GM19099 (cell line): Measurements from ENCODE around the gene GID8.

Experiments
- POLR2A ChIP-seq: IDR thresholded peaks from 3 replicates; pipeline ENCODE4 v1.6.1; 2011; ENCODE audit warnings: low read depth; ENCODE audit not compliant: insufficient read length; ENCODE audit errors: extremely low read depth

GID8 gene

DNA sequence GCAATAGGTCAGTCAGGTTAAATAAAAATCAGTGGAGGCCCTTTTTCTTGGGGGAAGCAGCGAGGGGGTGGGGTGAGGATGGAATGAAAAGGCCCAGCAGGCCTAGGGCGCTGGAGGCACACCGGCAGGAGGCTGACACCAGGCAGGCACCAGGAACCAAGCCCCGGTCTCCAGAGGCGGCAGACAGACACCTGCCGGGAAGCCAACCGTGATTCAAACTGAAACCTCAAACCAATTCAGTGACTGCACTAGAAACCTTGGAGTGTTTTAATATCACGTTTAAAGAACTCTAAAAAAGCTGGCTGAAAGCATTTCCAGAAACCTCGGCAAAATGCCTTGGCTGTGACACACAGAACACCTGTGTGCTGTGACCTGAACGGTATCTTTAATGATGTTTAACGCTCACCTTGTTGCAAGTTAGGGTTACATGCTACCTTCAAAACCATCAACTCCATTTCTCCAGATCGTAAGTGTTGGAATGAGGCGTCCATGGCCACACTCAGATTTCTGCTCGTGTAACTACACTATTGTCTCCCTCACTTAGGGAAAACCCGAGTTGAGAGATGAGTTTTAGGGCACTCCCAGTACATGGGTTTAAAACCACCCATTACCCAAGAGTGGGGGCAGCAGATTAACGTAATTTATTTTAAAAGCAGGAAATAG lies 38.8 kb upstream of the GID8 start:
- TF ChIP-seq POLR2A, result peak; percentile 13

DNA sequence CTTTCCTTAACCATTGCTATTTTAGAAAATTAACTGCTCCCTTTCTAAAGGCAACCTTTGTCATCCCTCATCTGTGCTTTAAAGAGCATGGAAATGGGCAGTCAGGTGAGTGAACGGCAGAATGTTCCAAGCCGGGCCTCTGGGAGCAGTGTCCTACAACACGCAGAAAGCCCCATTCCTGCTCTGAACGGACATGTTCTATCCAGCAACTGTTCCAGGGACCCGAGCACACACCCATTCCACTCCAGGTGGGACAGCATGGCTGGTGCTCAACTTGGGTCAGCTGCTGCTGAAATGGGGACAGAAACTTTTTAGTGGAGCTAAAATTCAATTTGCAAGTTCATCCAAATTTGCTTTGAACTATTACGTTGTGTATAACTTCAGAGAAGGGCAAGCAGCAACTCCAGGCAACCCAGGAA lies 38.3 kb upstream of the GID8 start:
- no peak for TF ChIP-seq POLR2A

DNA sequence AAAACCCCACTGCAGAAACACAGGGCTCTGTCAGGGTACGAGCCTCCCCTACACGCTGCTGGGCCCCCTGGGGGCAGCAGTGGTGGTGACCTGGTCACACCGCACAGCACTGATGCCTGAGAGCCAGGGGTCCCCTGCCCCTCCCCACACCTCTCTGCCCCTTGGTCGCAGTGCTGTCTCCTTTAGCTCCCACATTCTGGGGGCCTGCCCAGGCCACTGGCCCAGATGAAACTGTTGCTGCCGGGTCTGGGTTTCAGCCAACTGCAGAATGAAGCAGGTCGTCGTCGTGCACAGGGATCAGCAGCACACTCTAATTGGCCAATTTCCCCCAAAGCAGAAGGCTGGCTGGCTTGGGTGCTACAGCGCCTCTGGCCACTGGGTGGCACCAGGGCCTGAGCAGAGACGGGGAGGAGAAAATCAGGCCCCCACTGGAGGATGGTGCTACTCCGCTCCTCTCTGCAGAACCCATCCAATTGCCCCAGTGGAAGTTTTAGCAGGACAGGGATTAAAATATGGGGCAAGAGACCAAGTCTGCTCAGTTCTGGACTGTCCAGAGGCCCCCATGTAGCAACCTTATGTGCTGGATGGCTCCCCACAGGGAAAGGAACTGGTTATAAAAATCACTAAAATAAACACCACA lies 37.8 kb upstream of the GID8 start:
- TF ChIP-seq POLR2A, result no peak

DNA sequence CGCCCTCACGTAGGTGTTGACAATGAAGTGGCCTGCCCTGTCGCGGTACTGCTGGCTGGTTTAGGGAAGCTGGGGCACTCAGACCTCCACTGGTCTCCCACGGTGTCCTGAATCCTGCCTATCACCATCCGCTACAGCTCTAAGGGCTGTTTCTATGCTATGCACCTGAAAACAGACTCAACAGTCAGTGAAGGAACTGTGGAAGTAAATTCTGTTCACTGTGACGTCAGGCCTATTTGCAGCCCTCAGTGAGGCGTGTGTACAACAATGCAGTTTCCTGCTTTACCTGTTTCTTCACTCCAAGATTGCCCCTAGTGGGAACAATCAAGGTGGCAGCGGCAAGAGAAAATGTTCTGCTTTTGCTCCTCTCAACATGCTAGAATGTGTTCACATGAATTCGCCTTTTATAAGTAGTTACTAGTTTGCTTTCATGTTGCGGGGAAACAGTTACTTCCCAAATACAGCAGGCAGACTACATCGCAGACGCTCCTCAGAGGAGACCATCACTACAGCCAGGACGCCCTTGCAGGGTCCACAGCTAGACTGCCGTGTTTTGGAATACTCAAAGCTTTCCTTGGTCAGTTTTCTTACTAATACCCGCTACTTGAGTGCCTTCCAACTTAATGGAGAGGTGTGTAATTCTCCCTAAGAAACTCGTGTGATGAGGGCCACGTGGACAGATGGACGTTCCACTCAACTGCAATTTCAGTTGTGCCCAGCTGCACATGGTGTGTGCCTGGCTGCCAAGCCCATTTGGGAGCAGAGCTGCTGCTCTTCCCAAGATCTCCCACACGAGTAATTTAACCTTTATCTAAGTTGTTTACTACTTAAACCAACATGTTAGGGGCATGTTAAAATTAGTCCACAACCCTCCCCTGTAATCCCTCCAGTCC lies 37.0 kb upstream of the GID8 start:
- TF ChIP-seq POLR2A, result no peak

DNA sequence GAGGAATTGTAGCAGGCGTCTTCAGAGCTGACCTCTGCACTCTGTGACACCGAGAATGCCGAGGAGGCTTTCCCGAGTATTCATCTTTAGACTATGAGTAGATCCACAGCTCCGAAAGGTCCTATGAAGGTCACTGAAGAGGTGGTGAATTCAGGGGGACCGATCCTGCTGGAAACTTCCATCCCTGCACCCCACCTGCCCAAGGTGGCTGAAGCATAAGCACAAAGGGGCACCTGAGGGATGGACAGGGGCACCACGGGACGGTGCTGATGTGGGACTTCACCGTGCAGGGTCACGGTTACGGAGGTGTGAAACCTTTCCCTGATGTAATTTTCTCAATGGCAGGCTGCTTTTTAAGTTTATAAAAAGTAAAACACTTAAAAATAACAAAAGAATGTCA lies 36.1 kb upstream of the GID8 start:
- TF ChIP-seq POLR2A, result no peak

DNA sequence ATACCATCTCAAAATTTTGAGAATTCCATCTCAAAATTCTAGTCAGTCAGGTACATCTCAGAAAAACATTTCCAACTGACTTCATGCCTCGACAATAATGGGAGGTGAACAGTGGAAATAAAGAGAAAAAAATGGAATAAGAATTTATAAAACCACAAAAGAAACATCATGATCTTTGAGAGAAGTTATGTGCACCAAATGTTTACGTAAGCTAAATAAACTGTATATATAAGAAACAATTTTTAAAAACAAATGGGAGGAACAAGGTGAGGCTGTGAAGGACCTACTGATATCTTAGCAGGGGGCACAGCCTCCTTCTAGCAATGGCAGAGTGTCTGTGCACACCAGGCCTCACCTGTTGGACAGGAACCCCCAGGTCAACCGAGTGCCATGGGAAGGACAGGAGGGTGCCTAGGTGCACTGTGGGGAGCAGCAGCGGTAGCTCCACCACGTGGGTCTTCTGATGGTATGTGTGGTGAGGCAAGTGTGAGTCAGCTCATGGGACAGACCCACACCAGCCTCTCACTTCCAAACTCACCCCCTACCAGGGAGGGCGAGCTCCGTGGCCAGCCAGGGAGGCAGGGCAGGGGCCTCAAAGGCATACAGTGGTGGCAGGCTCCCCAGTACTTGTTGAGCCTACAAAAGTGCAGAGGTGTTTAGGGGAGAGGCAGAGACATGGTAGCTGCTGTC lies 34.9 kb upstream of the GID8 start:
- no peak for TF ChIP-seq POLR2A

DNA sequence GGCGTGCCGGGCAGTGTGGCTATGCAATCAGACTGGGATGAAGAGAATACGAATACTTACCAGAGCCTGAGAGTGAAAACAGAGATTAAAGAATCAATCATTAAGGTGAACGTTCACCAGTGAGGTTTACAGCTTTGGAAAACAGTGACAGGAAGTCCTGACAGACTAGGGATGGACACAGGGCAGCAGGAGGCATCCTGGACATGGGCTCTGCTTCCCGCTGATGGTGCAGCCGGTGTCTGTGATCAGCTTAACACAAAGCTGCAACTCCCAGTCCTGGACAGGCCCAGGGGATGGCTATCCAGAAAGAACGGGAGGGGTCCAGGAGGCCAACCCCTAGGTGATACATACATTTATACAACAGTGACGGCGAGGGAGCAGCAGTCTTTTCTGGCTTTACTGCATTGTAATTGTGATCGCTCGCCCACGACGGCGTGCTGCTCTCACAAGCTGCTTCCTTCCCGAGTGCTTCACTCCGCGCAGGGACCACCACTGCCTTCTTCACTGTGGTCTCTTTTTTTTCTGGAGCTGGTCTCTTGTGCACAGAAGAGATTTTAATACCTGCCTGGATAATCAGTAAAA lies 32.3 kb upstream of the GID8 start:
- TF ChIP-seq POLR2A, result no peak

DNA sequence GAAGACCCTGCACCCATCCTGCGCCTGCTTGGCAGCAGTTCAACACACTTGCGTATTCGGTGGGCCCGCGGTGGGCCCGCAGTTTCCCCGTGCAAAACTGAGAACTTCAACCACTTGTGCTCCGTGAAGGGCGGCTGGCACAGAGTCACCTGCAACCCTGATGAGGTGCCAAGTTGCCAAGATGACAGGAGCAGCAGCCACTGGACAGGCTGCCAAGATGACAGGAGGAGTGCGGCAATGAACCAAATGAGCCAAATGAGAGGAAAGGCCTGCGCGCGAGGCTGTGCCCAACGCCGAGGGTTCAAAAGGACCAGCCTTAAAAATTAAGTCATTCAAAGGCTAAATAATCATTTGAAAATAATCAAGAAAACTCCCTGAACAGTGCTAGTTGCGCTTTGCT lies 31.7 kb upstream of the GID8 start:
- TF ChIP-seq POLR2A, result no peak

DNA sequence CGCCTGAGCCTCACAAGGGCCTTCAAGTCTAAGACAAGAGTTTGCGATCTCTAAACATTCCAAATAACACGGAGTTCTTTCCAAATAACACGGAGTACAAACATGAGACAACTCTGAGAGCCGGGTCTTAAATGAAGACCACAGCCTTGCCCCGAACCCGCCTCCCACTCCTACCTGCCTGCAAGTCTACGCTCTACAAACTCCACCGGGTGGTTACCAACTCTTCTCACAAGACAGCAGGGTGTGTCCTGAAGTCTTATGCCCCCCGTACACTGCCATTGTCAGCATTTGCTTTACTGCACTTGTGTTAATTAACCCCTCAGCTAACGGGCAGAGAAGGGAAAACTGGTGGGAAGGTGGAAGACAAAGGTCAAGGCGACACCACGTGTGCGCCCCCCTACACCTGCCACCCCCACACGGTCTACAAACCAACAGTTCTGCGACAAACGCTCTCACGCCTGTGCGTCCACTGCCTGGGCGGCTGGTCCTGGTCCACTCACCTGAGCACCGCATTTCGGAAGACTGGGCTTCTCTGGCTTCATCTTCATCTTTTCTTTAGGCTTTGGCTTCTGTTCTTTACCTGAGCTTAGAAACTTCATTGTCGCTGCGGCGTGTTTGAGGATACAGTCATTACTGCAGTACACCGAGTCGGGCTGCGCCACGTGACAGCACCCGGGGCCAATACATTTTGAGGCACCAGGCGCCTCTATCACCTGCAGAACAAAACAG lies 31.1 kb upstream of the GID8 start:
- TF ChIP-seq POLR2A, result no peak

DNA sequence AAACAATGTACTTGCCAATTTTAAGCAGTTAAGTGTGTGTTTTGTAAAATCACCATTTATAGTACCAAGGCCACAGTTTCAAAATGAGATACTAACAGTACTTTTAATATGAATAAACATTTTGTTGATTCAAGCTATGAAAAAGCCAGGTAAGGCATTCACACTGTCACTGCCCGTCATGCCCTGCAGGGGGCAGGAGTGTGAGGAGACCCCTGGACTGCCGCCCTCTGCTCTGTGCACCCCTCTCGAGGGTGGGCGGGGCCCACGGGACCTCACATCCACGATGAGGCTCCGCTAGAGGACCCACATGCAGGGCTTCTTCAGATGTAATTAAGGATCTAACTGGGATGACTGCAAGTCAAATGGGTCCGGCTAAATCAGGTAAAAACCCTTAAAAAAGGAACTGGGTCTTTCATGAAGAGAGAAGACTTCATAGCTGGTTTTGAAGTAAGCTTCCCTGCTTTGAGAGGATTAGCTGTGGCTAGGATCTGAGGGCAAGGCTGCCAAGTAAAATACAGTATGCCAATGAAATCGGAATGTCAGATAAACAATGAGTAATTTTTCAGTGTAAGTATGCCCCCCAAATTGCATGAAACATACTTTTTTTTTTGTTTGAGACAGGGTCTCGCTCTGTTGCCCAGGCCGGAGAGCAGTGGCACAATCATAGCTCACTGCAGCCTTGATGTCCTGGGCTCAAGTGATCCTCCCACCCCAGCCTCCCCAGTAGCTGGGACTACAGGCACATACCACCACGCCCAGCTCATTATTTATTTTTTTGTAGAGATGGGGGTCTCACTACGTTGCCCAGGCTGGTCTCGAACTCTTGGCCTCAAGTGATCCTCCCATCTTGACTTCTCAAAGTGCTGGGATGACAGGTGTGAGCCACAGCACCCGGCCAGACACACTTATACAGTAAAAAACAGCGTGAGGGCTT lies 30.3 kb upstream of the GID8 start:
- TF ChIP-seq POLR2A, result no peak

DNA sequence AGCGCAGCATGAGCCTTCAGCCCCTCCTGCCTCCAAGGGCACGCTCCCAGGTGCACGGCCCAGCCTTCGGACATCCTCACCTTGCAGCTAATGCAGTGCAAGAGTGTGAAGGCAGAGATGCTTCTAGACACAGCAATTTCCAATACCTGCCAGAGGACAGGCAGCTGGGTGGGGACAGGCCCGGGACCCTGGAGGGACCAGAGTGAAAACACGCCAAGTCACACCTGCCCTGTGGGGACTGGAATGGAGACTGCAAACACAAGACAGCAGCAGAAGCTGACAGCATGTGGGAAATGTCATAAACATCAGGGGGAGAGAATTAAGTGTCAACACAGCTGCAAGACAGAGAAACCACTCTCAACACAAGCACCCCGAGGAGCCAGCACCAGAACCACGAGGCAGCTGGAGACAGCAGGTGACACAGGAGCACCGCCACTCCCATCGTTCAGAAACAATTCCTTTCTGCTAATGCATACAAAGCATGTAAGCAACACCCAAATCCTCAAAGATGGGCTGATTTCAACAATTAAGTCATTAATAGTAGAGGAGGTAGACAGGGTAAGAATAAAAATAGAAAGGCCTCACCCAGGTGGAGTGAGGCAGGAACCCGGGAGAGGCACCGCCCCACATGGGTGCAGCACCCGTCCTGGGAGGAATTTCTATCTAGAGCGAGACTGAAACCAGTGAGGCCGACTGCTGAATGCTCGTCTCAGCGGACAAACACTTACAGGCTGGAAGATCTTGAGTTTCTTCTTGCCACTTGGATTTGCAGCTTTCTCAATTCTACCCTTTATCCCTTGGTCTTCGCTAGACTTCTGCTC lies 28.8 kb upstream of the GID8 start:
- TF ChIP-seq POLR2A, result no peak

DNA sequence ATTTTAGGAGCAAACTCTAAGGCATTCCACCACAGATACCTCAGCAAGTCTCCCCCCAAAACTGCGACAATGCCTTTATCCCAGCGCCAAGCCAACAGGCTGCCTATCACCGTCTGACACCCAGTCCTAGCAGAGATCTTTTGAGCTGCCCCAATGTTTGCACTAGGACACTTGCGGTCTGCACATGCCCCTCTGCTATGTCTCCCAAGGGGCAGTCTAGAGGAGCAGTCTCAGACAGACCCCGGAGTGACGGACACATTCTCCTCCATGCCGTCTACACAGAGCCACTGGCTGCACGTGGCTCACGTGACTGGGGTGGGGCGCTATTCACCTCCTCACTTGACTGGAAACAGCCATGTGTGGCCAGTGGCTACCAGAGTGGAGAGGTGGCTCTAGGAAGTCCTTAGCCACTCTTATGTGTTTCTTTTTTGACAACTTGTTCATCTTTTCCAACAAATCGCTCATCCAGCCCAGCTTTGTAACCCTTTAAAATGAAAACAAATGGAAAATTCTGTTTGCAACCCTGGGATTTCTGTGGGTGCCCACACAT lies 27.7 kb upstream of the GID8 start:
- TF ChIP-seq POLR2A, result no peak
